Jurkat, Clone E6-1 (cell line): ENCODE measurements around the gene NES.
"Not testable (repeated sequence)": the region's sequence is repeated elsewhere in the genome, so short reads cannot be mapped to it uniquely, and the experiment has no call there.

Experiments used
- DNase-seq: peaks from one replicate; pipeline ENCODE4 v3.0.0-alpha.2; 2011; ENCODE audit warnings: low read depth, low spot score
- H3K4me3 ChIP-seq: 2 replicates; pipeline ENCODE4 v1.5.1; 2011; ENCODE audit warnings: mild to moderate bottlenecking, low read length, control low read depth, moderate library complexity

NES gene

DNA sequence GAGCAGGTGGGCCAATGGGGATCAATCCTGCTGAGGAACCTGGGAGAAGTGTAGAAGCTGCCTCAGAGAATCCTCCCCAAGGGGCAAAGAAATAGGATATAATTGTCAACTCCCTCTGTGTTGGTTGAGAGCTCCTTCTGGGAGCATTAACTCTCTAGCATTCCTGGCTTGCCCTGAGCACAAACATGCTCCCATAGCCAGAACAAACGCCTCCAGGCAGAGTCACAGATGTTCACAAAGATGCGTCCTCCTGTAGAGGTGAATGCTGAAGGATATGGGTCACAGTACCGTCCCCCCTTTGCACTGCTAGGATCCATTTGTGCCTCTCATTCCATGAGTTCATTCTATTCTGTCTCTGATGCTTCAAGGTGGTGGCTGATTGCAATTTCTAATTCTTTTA, 44.9 kb downstream of the NES start:
- no peak for DNase-seq
- no peak overlapping the region for H3K4me3 ChIP-seq

GRCh38 chr1:156631152-156631551, 46.1 kb downstream of the NES start:
- not testable (repeated sequence) for DNase-seq, H3K4me3 ChIP-seq

DNA sequence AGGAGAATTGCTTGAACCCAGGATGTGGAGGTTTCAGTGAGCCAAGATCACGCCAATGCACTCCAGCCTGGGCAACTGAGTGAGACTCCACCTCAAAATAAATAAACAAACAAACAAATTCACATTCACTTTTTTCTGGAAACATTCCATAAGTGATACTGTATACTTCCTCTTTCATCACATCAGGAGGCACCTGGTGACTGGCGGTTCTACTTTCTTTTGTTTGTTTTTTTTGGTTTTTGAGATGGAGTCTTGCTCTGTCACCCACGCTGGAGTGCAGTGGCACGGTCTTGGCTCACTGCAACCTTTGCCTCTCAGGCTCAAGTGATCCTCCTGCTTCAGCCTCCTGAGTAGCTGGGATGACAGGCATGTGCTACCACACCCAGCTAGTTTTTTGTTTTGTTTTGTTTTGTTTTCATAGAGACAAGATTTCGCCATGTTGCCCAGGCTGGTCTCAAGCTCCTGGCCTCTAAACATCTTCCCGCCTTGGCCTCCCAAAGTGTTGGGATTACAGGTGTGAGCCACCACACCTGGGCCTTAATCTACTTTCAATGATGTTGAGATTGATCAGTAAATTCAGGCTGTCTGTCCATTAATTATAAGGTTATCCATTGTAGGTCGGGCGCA, 47.3 kb downstream of the NES start:
- no peak overlapping the region for H3K4me3 ChIP-seq
- DNase-seq = no peak

DNA sequence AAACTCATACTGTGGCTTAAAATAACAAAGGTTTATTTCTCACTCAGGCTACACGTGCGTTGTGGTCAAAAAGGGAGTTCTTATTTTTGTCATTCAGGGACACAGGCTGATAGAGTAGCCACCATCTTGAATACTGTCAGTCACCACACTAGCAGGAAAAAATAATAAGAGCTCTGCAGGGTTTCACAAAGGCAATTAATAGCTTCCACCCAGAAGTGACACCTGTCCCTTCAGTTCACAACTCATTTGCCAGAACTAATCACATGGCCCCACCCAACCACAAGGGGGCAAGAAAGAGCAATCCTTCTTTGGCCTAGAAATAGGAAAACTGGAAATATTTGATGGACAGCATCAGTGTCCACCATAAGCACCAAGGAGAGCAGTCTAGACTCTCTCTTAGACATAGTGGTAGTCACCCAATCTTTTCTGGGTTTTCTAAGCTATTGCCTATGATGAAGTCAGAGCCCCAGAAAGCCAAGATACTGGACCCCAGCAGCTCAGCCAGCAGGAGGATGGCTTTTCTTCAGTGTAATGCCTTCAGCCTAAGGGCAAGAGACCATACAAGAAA, 49.8 kb downstream of the NES start:
- no peak for DNase-seq
- H3K4me3 ChIP-seq = no peak overlapping the region

DNA sequence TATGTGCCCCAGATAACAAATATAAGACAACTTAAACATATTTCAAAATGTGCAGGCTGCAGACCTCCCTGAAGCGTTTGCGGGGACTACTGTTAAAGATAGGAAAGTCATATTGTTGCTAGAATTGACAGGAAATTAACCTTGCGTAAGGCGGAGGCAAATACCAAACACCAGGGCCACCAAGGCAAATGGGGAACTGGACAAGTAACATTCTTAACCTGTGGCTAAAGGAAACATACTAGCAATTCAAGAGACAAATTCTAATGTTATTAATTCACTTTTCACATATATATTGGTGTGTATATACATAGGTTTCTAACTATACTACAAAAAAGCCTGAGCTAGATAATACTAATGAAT, 51.1 kb downstream of the NES start:
- DNase-seq = no peak
- H3K4me3 ChIP-seq = no peak overlapping the region

DNA sequence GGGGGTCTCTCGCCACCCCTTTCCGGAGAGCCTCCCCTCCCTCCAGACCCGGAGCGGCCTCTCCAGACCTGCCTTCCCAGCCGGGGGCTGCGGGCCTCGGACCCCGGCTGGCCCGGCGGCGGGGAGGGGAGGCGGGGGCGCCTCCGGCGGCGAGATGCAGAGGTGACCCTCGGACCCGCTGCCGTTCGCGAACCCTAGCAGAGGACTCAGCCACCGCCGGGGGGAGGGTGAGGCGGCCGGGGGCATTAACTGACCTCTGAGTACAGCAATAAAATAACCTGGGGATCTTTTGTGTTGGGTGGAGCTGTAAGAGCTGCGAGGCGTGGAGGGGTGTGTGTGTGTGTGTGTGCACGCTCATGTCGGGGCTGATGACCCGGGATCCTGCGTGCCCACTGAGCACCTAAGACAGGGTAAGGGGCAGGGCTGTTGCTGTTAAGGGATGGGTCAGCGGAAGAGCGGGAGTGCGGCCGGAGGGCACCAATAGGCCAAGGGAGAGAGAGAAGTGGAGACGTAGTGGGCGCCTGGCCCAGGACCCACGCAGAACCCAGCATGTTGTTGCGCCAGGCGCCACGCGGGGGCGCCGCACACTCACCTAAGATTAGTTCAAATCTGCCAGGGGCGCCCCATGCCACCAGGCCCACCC, 51.6 kb downstream of the NES start:
- no peak overlapping the region for H3K4me3 ChIP-seq
- peak; percentile 39 for DNase-seq

- peak overlapping the region; percentile 33; the same call in 1 of the 2 replicates for H3K4me3 ChIP-seq
These were observed 52.3 kb downstream of the NES start for GRCh38 chr1:156624814-156625435.

GRCh38 chr1:156623946-156624813, 53.0 kb downstream of the NES start:
- no peak for DNase-seq
- H3K4me3 ChIP-seq = peak overlapping the region; percentile 33

More at GRCh38 chr1:156624814-156625435, 52.3 kb downstream of the NES start:
- no peak for DNase-seq

DNA sequence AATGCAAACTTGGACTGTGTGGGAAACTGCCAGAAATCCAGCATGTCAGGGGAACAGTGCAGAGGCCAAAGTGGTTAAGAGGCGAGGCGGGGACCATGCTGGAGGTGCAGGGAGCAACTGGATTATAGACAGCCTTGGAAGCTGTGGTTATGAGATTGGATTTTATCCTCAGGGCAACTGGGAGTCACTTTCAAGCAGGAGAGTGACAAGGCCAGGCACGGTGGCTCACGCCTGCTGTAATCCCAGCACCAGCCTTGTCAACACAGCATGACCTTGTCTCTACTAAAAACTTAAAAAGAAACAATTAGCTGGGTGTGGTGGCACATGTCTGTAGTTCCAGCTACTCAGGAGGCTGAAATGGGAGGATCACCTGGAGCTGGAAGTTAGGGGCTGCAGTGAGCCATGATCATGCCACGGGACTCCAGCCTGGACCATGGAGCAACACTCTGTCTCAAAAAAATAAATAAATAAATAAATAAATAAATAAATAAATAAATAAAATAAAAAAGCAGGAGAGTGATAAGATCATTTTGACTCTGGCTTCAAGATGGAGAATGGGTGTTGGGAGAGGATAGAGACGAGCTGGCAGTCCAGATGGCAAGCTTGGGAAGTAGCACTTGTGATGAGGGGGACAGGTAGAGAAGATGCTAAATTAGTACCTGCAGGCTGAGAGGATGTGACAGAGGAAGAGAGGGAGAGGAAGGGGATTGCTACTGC, 54.5 kb downstream of the NES start:
- no peak for DNase-seq
- H3K4me3 ChIP-seq = no peak overlapping the region

GRCh38 chr1:156619582-156619955, 57.6 kb downstream of the NES start:
- DNase-seq = no peak
- H3K4me3 ChIP-seq = no peak overlapping the region

- no peak for DNase-seq
- H3K4me3 ChIP-seq = no peak within 1 kb of the TSS
These were observed 58.2 kb downstream of the NES start, which contains the start of gene HAPLN2 for GRCh38 chr1:156618853-156619581. Gene HAPLN2, plus strand, starts transcription at chr1:156619415. Its CDS starts 4,076 bp downstream, at chr1:156623491.
